AG04450 (cell line): ENCODE data around the gene OLFM1. TPM values are rescaled to one million over a fixed set of nuclear protein-coding genes. Genes with fewer than 3 reads are reported as not detected.

Experiments
- CTCF ChIA-PET: fragments of 300-600, 350-600 bp; formaldehyde crosslinking; extraction: SDS; loops from one replicate; lab custom pipeline; 2022; ENCODE audit warnings: antibody characterized with exemption, inconsistent platforms; lab: Charles Lee
- POLR2A ChIA-PET: fragments of 350-600 bp; formaldehyde crosslinking; extraction: SDS; loops from one replicate; lab custom pipeline; 2021; ENCODE audit warnings: antibody characterized with exemption, inconsistent platforms; lab: Yijun Ruan, JAX
- DNase-seq: peaks from one replicate; pipeline ENCODE4 v3.0.0-alpha.2; 2011; ENCODE audit warnings: low read depth, low spot score
- H3K27ac ChIP-seq: one replicate; pipeline ENCODE4 v1.5.1; 2012; ENCODE audit warnings: low read depth, low read length, control low read depth
- H3K27me3 ChIP-seq: one replicate; pipeline ENCODE4 v1.6.0; 2012; ENCODE audit warnings: low read length; ENCODE audit not compliant: control insufficient read depth, insufficient read depth
- H3K4me3 ChIP-seq: 2 replicates; pipeline ENCODE4 v1.5.1; 2011; ENCODE audit warnings: mild to moderate bottlenecking, low read depth, low read length, control low read depth
- H3K9me3 ChIP-seq: 2 replicates; pipeline ENCODE4 v1.5.1; 2012; ENCODE audit warnings: low read length; ENCODE audit not compliant: control insufficient read depth, insufficient read depth
- CTCF ChIP-seq: IDR thresholded peaks from 2 replicates; pipeline ENCODE4 v1.5.1; 2011; ENCODE audit warnings: low read depth, low read length, control low read depth, inconsistent platforms
- polyA plus RNA-seq: library from polyadenylated mRNA; depleted of rRNA; stranded (reverse); fragments of >200 nt; gene quantifications from 2 replicates; pipeline ENCODE4 v1.2.3, GENCODE V29; 2011

Gene OLFM1
- polyA plus RNA-seq, 1 experiment = 0.16 TPM

DNA sequence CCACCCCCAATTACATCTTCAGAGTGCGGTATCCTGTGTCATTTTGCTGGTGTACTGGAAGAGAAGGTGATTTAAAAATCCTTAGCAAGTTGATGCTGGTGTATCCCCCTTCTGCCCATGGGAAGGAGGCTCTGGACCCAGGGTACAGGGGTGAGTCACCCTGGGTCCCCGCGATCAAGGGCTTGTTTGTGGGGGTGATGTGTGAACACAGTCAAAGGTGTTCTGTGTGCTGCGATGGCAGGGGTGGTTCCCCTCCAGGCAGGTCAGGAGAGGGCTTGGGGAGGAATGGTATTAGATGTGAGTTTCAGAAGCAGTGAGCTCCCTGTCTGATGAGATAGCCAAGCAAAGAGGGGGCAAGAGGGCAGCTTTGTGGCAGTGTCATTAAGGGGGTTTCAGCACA lies 28.9 kb downstream of the OLFM1 start:
- TF ChIP-seq CTCF = no peak
- Histone ChIP-seq H3K9me3 (peaks cover 81% of the 10 kb centered on the region), H3K4me3 (no peak overlapping the region), H3K27ac (no peak overlapping the region), H3K27me3 (no peaks in the 10 kb centered on the region)
- POLR2A ChIA-PET = no interaction called here
- CTCF ChIA-PET = no interaction called here
- DNase-seq = no peak

- ChIA-PET POLR2A (no interaction called here), CTCF (no interaction called here)
- Histone ChIP-seq H3K9me3 (peaks cover 84% of the 10 kb centered on the region), H3K27ac (no peak overlapping the region), H3K4me3 (no peak overlapping the region), H3K27me3 (no peaks in the 10 kb centered on the region)
- TF ChIP-seq CTCF = no peak
- no peak for DNase-seq
These were observed 29.4 kb downstream of the OLFM1 start for GRCh38 chr9:135116881-135117280.

DNA sequence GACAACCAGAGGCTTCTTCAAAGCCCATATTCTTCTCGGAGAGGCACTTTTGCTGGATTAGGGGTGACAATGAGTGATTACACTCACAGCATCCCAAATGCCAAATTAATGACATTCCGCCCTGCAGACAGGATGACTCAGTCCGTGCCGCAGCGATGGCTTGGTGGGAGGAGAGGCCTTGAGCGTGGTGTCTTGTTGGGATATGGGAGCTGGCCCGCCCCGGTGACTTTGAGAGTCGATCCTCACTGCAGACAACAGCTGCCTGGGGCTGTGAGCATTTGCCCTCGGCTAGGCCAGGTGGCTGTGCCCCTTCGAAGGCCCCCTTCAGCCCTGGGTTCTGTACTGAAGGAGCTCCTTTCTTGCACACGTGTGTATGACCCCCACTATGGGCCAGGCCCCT lies 29.8 kb downstream of the OLFM1 start:
- no peak for DNase-seq
- no peak overlapping the region for H3K27ac ChIP-seq
- no peak overlapping the region for H3K4me3 ChIP-seq
- CTCF ChIA-PET = no interaction called here
- peaks cover 84% of the 10 kb centered on the region for H3K9me3 ChIP-seq
- POLR2A ChIA-PET = no interaction called here
- H3K27me3 ChIP-seq = no peaks in the 10 kb centered on the region
- no peak for TF ChIP-seq CTCF

DNA sequence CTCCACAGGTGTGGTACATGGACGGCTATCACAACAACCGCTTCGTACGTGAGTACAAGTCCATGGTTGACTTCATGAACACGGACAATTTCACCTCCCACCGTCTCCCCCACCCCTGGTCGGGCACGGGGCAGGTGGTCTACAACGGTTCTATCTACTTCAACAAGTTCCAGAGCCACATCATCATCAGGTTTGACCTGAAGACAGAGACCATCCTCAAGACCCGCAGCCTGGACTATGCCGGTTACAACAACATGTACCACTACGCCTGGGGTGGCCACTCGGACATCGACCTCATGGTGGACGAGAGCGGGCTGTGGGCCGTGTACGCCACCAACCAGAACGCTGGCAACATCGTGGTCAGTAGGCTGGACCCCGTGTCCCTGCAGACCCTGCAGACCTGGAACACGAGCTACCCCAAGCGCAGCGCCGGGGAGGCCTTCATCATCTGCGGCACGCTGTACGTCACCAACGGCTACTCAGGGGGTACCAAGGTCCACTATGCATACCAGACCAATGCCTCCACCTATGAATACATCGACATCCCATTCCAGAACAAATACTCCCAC lies 32.1 kb downstream of the OLFM1 start:
- peaks cover 72% of the 10 kb centered on the region for H3K9me3 ChIP-seq
- TF ChIP-seq CTCF = no peak
- no peak overlapping the region for H3K27ac ChIP-seq
- DNase-seq = no peak
- ChIA-PET POLR2A (no interaction called here), CTCF (no interaction called here)
- H3K27me3 ChIP-seq = no peaks in the 10 kb centered on the region
- no peak overlapping the region for H3K4me3 ChIP-seq

- Histone ChIP-seq H3K9me3 (peaks cover 69% of the 10 kb centered on the region), H3K4me3 (no peak overlapping the region), H3K27me3 (no peaks in the 10 kb centered on the region), H3K27ac (no peak overlapping the region)
- ChIA-PET POLR2A (no interaction called here), CTCF (no interaction called here)
- no peak for TF ChIP-seq CTCF
- no peak for DNase-seq
These were observed 32.8 kb downstream of the OLFM1 start for GRCh38 chr9:135120249-135120648.
